ENCODE results near the gene TCFL5.
A peak's percentile ranks its signal among the peaks of the same experiment; 100 is the strongest.

DNA sequence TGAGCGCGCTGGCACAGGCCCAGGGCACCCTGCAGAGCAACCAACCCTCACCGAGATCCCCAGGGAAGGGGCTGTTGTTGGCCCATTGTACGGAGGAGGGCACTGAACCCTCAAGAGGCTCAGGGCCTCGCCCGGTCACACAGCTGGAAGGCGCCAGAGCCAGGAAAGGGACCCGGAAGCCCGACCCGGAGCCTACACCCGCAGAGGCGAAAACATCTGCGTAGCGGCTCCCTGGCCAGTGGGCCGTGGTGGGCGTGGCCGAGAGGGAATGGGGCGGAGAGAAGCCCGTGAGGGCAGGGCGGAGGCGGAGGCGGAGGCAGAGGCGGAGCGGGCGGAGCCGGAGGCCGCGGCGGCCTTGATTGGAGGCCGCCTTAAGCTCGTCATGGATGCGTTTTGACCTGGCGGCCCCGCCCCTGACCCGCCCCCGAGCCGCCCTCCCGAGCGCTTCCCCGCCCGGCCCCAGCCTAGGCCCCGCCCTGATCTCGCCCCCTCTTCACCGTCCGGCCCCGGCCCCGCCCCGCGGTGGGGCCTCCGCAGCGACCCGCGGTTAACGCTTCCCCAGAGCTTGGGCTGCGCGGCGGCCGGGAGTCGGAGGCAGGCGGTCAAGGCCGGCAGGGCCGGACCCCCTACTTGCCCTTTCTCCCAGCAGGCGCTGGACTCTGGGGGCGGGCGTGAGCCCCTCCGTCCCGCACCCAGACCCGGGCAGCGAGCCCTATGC, 67.5 kb downstream of the TCFL5 start:
- TF ChIP-seq, protein P1, sequence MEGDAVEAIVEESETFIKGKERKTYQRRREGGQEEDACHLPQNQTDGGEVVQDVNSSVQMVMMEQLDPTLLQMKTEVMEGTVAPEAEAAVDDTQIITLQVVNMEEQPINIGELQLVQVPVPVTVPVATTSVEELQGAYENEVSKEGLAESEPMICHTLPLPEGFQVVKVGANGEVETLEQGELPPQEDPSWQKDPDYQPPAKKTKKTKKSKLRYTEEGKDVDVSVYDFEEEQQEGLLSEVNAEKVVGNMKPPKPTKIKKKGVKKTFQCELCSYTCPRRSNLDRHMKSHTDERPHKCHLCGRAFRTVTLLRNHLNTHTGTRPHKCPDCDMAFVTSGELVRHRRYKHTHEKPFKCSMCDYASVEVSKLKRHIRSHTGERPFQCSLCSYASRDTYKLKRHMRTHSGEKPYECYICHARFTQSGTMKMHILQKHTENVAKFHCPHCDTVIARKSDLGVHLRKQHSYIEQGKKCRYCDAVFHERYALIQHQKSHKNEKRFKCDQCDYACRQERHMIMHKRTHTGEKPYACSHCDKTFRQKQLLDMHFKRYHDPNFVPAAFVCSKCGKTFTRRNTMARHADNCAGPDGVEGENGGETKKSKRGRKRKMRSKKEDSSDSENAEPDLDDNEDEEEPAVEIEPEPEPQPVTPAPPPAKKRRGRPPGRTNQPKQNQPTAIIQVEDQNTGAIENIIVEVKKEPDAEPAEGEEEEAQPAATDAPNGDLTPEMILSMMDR (IDR thresholded peaks at IDR 0.05), result peak in 1 of 4 experiments; percentile 12
- TF ChIP-seq EP300 (IDR thresholded peaks at IDR 0.05) (no peak), POLR2A (IDR thresholded peaks at IDR 0.05) (peak; percentile 70 to 76), POLR2AphosphoS5 (IDR thresholded peaks at IDR 0.05) (peak; percentile 91)
